ENCODE results near the gene UBR4.

The UBR4 gene

GRCh38 chr1:19167140-19167539, 42.9 kb downstream of the UBR4 start:
- TF ChIP-seq CTCF (IDR thresholded peaks at IDR 0.05; ENCODE audit: low read depth, low read length) = no peak
- no peak for TF ChIP-seq POLR2A (IDR thresholded peaks at IDR 0.05; ENCODE audit: extremely low read depth, insufficient read length)
- TF ChIP-seq MAX (IDR thresholded peaks at IDR 0.05; ENCODE audit: low read depth, low read length) = no peak
- no peak for TF ChIP-seq MYC (IDR thresholded peaks at IDR 0.05; ENCODE audit: low read depth, low read length)
- no peak overlapping the region for H3K4me3 ChIP-seq (ENCODE audit: low read depth, low read length)
- DNase-seq (ENCODE audit: low read depth) = no peak

- TF ChIP-seq POLR2A (IDR thresholded peaks at IDR 0.05; ENCODE audit: extremely low read depth, insufficient read length) = no peak
- no peak for TF ChIP-seq MYC (IDR thresholded peaks at IDR 0.05; ENCODE audit: low read depth, low read length)
- no peak for TF ChIP-seq MAX (IDR thresholded peaks at IDR 0.05; ENCODE audit: low read depth, low read length)
- TF ChIP-seq CTCF (IDR thresholded peaks at IDR 0.05; ENCODE audit: low read depth, low read length) = no peak
- no peak for DNase-seq (ENCODE audit: low read depth)
- H3K4me3 ChIP-seq (ENCODE audit: low read depth, low read length) = no peak overlapping the region
Observed at GRCh38 chr1:19166066-19166465, 44.0 kb downstream of the UBR4 start.

GRCh38 chr1:19165501-19165900, 44.6 kb downstream of the UBR4 start:
- DNase-seq (ENCODE audit: low read depth) = no peak
- H3K4me3 ChIP-seq (ENCODE audit: low read depth, low read length) = no peak overlapping the region
- TF ChIP-seq POLR2A (IDR thresholded peaks at IDR 0.05; ENCODE audit: extremely low read depth, insufficient read length) (no peak), MAX (IDR thresholded peaks at IDR 0.05; ENCODE audit: low read depth, low read length) (no peak), CTCF (IDR thresholded peaks at IDR 0.05; ENCODE audit: low read depth, low read length) (no peak), MYC (IDR thresholded peaks at IDR 0.05; ENCODE audit: low read depth, low read length) (no peak)

- no peak for DNase-seq (ENCODE audit: low read depth)
- TF ChIP-seq MAX (IDR thresholded peaks at IDR 0.05; ENCODE audit: low read depth, low read length) = no peak
- H3K4me3 ChIP-seq (ENCODE audit: low read depth, low read length) = no peak overlapping the region
Observed at GRCh38 chr1:19164274-19165015, 45.6 kb downstream of the UBR4 start.

GRCh38 chr1:19163261-19163660, 46.8 kb downstream of the UBR4 start:
- H3K4me3 ChIP-seq (ENCODE audit: low read depth, low read length) = no peak overlapping the region
- DNase-seq (ENCODE audit: low read depth) = no peak
- no peak for TF ChIP-seq MAX (IDR thresholded peaks at IDR 0.05; ENCODE audit: low read depth, low read length)
- no peak for TF ChIP-seq POLR2A (IDR thresholded peaks at IDR 0.05; ENCODE audit: extremely low read depth, insufficient read length)
- TF ChIP-seq MYC (IDR thresholded peaks at IDR 0.05; ENCODE audit: low read depth, low read length) = no peak
- TF ChIP-seq CTCF (IDR thresholded peaks at IDR 0.05; ENCODE audit: low read depth, low read length) = no peak

- DNase-seq (ENCODE audit: low read depth) = no peak
- no peak for TF ChIP-seq MYC (IDR thresholded peaks at IDR 0.05; ENCODE audit: low read depth, low read length)
- TF ChIP-seq CTCF (IDR thresholded peaks at IDR 0.05; ENCODE audit: low read depth, low read length) = no peak
- no peak for TF ChIP-seq POLR2A (IDR thresholded peaks at IDR 0.05; ENCODE audit: extremely low read depth, insufficient read length)
- TF ChIP-seq MAX (IDR thresholded peaks at IDR 0.05; ENCODE audit: low read depth, low read length) = no peak
- no peak overlapping the region for H3K4me3 ChIP-seq (ENCODE audit: low read depth, low read length)
Observed at GRCh38 chr1:19160831-19161230, 49.2 kb downstream of the UBR4 start.
